ENCODE results near the gene CSNK1D.

Gene CSNK1D

DNA sequence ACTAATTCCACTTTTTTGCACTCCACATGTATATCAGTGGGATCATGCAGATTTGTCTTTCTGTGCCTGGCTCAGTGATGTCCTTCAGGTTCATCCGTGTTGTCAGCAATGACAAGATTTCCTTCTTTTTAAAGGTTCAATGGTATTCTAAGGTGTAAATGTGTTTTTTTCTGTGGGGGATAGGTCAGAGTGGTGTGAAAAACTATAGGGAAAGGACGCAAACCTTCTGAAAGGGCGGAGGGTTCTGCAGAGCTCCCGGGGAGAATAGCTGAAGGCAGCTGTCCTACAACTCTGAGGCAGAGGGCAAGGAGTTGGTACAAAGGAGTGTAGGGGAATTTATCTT, 21.9 kb upstream of the CSNK1D start:
- no peak for DNase-seq (ENCODE audit: low read depth, low spot score)

DNA sequence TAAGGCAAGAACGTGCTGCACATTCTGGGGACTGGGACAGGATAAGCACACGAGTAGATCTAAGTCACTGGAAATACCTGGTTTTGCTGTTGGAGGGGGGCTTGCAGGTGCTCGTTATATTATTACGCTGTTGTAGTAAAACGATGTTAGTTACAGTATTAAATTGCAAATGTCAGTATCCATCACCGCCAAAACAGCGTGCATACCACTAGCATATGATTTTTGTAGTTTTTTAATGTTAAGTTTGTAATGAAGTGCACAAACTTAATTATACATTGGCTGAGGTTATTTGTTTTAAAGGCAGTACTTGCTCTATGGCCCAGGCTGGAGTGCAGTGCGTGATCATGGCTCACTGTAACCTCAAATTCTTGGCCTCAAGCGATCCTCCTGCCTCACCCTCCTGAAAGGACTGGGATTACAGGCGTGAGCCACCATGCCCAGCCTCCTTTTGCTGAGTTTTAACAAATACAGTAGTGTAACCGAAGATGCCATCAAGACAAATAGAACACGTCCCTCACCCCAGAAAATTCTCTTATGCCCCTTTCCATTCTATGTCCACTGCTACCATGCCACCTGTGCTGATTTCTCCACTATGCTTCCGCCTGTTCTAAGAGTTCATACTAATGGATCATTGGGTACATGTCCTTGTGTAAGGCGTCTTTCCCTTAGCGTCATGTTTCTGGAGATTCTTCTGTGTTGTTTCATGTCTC, 20.7 kb upstream of the CSNK1D start:
- DNase-seq (ENCODE audit: low read depth, low spot score), result no peak

DNA sequence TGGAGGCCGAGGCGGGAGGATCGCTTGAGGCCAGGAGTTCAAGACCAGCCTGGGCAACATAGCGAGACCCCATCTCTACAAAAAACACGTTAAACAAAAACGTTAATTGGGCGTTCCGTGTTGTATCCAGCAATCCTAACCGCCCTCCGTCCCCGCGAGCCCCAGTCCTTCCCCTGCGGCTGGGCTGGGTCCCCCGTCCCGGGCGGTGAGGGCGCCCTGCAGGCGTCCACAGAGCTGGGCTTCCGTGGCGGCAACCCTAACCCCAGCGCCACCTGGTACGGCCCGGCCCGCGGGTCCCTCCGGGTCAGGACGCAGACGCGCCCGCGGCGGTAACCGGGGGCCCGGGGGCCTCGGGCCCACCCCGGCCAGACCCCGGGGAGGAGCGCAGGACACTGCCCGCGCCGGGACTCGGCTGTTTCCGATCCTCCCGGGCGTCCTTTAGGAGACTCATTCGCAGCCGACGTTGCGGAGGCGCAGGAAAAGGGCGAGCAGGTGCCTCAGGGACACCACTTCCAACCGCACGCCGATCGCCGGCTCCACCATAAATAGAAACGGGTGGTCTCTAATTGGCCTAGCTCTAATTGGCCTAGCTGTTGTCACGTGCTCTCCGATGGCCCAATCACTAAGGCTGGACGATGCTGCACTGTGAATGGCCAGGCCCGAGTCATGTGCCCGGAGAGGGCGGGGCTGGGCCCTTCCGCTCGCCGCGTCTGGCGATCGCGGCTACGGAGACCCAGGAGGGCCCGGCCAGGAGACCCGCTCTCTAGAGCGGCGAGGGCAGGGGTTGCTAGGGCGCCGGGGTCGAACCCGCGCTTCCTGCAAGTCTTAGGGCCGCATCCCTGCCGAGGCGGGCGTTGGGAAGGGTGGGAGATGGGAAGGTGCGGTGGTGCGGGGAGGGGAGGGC, 19.0 kb upstream of the CSNK1D start:
- peak; percentile 93 for DNase-seq (ENCODE audit: low read depth, low spot score)

DNA sequence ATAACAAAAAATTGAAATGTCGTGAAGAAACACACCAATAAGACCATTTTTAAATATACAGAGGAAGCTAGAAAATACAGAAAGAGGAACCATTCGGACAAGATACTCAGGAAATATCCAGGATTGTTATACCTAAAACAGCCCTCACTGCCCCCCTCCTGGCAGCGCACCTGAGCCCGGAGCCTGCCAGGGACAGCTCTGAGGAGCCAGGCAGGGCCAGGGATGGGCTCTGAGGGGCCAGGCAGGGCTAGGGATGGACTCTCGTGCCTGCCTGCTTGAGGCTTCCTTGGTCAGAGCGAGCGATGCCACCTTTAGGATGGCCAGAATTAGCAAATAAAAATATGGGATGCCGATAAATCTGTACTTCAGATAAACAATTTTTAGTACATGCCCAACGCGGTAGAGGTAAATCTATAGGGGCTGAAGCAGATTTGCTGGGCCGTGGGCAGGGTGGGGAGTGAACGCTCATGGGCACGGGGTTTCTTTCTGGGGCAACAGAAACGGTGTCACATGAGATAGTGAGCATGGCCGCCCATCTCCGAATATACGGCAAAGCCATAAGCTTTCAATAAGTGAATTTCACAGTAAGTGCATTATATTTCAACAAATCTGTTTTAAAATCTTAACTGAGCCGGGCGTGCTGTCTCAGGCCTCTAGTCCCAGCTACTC, 18.2 kb upstream of the CSNK1D start:
- DNase-seq (ENCODE audit: low read depth, low spot score), result no peak

DNA sequence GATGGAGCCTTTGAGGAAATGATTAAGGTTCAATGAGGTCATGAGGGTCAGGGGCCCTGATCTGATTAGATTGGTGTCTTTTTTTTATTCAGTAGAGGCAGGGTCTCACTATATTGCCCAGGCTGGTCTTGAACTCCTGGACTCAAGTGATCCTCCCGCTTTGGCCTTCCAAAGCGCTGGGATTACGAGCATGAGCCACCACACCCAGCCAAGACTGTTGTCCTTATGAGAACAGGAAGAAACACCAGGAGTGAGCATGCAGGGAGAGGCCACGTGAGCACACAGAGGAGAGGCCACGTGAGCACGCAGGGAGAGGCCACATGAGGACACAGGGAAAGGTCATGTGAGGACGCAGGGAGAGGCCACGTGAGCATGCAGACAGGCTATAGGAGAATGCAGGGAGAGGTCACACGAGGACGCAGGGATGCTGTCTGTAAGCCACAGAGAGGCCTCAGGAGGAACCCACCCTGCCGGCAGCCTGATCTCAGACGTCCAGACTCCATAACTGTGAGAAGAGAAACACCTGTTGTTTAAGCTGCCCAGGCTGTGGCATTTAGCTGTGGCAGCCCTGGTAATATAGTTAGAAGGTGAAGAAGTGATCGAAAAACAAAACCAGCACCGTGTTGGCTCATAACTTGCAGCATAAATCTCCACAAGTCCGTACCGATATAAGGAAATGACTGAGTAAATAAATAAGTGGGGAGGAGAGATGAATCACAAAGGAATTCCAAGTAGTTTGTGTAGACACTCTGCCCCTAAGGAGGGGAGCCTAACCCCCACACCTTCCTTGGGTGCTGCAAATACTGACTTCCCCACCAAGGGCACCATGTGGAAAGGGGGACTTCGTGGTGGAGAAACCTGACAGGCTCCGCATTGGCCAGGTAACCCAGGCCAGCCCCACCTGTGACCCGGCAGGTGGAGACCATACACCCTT, 14.6 kb upstream of the CSNK1D start:
- DNase-seq (ENCODE audit: low read depth, low spot score), result peak; percentile 85

DNA sequence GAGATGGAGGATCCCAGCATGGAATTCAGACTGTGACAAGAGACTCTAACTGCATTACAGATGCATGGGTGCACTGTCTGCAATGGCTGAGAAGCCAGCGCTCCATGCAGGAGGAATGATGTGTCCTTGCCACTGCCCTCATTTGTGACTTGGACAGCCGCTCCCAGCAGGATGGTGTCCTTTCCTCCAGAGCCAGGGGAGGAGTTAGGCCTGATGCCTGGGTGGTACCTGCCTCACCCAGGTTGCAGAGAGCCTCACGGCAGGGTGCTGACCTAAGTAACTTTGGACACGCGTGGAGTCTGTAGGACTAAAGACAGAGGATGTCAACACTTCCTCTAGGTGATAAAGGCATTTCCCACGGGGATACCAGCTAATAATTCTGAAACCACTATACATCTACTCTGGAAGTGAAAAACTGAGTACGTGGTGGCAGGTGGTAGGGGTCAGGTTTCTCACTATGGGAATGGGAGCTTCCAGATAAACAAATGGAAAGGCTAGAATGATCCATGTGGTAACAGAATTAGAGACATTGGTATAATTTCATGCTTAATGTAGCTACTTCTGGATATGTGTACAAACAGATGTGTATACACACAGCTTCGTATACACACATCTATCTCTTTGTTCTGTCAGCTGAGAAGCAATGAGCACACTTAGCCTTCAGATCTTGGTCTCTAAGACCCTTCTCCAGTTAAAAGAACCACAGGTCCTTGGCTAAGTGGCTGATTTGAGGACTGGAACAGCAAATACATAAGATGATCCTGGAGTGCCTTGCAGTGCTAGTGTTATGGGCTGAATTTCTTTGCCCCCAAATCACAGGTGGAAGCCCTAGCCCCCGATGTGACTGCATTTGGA, 13.7 kb upstream of the CSNK1D start:
- no peak for DNase-seq (ENCODE audit: low read depth, low spot score)

DNA sequence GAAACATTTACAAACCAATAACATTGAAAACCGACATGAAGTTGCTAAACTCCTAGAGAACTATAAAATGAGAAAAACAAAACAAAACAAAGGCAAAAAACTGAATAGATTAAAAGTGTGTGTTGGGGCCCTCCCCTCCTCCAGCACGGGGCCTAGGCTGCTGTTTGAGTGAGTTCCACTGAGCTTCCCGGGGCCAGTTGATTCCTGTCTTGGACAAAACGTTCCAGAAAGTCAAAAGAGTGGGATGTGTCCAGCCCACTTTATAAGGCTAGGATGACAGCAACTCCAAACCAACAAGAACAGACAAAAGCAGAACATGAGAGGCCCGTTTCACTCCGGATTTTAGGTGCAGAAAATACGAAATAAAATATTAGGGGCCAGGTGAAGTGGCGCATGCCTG, 11.6 kb upstream of the CSNK1D start:
- no peak for DNase-seq (ENCODE audit: low read depth, low spot score)

DNA sequence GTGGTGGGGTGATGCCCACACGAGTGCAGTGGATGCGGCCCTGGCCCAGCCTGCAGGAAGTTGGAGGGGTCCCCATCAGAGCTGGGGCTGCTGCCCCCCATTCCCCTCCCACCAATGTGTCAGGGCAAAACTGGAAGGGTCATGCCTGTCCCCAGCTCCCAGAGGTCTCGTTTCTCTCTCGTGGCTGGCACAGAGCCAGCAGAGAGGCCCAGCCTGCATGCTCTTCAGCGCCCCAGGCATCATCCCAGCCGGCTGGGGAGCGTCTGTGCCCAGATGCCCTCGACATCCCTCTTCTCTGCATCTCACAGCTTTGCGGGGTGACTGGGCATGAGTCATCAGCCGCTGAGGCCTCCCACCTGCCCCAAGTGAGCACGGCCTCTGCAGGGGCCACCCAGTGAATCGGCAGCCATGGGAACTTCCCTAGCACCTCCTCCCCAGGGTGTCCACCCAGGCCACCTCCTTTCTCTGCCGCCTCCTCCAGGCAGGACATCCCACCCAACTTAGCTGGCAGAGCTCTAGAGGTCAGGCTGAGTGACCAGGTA, 9.8 kb upstream of the CSNK1D start:
- no peak for DNase-seq (ENCODE audit: low read depth, low spot score)

DNA sequence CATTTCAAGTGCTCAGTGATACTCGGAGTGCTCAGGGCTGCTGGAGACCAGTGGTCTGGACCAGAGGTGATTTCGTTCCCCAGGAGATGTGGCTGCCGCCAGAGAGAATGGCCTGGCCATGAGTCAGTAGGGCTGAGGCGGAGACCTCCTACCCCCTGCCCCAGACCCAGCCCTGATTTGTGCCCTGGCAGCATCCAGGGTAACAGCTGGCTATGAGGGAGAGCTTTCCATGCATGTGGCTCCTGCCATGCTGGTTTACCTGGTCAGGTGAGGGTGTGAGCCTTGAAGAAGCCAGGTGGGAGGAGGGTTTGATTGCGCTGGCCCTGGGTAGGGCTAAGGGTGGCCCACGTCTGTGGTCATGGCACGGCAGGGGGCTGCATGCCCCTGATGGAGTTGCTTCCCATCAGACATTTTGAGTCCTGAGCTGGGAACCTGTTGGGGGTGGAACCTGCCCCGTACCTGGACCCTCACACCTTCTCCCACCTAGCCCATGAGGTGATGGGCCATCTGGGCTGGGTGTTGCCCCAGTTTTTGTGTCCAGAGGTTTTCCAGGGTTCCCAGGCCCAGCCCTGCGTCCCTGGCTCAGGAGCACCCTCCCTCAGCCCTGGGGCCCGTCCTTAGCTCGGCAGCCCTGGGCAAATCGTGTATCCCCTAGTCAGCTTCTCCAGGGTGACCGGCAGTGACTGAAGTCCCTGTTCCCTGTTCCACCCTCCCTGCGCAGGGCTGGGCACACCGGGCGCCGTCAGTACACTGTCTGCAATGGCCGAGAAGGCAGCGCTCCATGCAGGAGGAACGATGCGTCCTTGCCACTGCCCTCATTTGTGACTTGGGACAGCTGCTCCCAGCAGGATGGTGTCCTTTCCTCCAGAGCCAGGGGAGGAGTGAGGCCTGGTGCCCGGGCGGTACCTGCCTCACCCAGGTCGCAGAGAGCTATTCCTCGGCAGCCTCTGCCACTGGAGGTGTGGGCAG, 9.0 kb upstream of the CSNK1D start:
- no peak for DNase-seq (ENCODE audit: low read depth, low spot score)

DNA sequence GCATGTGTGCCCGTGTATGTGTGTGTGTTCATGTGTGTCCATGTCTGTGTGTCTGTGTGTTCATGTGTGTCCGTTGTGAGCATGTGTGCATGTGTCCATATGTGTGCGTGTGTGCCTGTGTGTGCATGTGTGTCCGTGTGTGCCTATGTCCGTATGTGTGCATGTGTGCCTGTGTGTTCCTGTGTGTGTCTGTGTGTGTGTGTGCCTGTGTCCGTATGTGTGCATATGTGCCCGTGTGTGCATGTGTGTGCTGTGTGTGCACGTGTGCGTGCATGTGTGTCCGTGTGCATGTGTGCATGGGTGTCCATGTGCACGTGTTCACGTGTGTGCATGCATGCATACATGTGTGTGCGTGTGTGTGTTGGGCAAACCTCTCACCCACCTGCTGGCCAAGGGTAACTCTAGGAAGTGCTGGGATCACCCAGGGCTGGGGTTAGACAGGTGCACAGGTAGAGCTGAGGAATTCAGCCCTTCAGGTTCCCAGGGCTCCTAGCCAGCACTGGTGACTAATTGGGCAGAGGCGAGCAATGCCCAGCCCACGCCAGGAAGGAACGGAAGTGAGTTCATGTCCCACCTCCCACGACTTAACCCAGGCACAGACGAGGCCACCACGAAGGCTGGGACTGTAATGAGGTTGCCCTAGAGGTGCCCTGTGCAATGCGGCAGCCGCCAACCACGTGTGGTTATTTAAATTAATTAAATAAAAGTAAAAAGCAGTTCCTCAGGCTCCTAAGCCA, 8.2 kb upstream of the CSNK1D start:
- DNase-seq (ENCODE audit: low read depth, low spot score), result no peak

DNA sequence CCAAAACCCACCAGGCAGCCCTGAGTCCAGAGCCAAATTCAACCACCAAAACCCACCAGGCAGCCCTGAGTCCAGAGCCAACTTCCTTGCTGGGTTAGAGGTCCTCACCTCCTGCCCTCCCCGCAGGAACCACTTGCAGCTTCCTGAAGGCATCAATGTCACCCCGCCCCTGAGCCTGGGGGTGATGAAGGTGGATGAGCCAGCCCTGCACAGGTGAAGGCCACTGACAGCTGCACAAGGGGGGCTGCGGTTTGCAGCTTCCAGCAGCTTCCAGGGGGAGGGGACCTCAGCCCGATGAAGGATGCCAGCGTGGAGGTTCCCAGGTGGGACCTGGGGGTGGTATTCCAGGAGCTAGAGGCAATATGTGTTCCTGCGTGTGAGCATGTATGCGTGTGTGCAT, 7.6 kb upstream of the CSNK1D start:
- DNase-seq (ENCODE audit: low read depth, low spot score), result no peak

DNA sequence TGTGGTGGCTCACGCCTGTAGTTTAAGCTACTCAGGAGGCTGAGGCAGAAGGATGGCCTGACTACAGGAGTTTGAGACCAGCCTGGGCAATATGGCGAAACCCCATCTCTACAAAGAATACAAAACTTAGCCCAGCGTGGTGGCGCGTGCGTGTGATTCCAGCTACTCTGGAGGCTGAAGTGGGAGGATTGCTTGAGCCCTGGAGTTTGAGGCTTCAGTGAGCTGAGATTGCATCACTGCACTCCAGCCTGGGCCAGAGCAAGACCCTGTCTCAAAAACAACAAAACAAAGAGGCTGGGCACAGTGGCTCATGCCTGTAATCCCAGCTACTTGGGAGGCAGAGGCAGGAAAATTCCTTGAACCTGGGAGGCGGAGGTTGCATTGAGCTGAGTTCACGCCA, 7.0 kb upstream of the CSNK1D start:
- no peak for DNase-seq (ENCODE audit: low read depth, low spot score)

DNA sequence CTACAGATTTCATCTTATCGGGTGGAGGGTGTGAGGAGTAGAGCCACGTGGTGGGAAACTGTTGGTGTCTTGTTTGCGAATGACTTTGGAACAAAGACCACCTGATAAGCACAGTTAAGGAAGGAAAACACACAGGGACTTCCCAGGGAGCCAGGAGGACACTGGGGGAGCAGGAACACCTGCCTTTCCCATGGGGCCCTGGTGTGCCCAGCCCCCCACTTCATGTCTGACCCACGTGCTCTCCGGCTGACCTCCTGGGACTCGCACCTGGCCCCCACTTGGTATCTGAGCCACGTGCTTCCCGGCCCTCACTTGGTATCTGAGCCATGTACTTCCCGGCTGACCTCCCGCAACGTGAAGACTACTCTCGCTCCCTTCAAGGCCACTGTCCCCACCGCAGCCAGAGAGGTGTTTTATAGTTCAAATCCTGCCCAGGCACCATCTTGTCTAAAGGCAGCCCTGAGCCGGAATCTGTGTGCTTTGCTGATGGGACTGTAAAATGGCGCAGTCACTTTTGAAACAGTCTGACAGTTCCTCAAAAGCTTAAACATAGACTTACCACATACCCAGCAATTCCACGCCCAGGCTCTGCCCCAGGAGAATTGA, 5.4 kb upstream of the CSNK1D start:
- DNase-seq (ENCODE audit: low read depth, low spot score), result no peak

DNA sequence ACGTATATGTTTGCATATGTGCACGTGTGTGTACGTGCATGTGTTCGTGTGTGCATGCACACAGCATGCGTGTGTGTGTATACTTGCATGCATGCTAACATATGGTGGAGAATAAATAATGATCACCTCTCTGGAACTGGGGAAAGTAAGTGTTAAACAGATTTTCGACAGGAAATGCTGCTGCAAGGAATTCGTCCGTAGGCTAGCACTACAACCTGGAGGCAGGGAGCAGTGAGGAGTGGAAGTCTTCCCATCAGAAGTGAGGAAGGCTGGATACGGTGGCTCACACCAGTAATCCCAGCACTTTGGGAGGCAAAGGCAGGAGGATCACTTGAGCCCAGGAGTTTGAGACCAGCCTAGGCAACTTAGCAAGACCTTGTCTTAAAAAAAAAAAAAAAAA, 4.8 kb upstream of the CSNK1D start:
- no peak for DNase-seq (ENCODE audit: low read depth, low spot score)

DNA sequence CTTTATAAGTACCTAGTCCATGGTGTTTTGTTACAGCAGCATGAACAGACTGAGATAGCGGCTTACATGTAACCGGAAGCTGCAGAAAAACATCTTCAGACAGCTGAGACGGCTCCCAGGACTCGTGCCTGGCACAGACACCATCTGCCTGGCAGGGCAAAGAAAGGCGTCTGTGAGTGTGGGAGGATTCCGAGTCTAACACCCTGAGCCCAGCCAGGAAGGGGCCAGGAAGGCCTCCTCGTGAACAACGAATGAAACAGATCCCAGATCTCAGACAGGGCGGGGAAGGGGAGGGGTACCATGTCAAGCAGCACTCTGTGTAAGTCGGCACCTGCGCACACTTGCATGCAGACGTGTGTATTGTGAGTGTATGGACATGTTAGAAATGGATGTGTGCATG, 4.4 kb upstream of the CSNK1D start:
- DNase-seq (ENCODE audit: low read depth, low spot score), result no peak

DNA sequence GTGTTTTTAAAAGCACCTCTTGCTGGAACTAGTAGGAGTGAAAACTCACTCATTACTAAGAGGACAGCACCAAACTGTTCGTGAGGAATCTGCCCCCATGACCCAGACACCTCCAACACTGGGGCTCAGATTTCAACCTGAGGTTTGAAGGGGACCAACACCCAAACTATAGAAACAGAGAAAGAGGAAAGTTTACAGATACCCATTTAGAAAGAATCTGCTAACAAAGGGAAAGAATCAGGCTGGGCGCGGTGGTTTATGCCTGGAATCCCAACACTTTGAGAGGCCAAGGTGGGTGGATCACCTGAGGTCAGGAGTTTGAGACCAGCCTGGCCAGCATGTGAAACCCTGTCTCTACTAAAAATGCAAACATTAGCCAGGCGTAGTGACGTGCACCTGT, 3.4 kb upstream of the CSNK1D start:
- no peak for DNase-seq (ENCODE audit: low read depth, low spot score)

DNA sequence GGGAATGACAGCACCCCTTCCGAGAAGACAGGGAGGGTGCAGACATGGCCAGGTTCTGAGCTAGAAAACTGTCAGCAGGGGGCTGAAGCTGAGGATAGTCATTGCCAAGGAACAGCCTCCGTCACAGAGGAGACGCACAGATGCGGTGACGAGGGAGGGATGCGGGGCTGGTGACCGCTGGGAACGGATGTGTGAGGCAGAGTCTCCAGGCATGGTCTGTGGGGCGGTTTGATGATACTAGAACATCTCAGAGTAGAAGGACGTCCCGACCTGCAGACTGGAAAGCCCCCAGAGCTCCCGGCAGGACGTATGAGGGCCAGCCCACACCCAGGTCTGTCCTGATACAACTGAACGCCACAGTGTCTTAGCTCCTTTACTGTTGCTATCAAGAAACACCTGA, 1.8 kb upstream of the CSNK1D start:
- no peak for DNase-seq (ENCODE audit: low read depth, low spot score)

Measured in smooth muscle cell of the brain vasculature (primary cell).